ENCODE results near the gene NRN1L.
"Not testable (repeated sequence)": the region's sequence is repeated elsewhere in the genome, so short reads cannot be mapped to it uniquely, and the experiment has no call there.

The NRN1L gene

GRCh38 chr16:67861877-67862276, 22.8 kb upstream of the NRN1L start:
- DNase-seq = no peak

GRCh38 chr16:67862623-67863583, 21.8 kb upstream of the NRN1L start:
- DNase-seq = no peak

GRCh38 chr16:67864044-67864443, 20.6 kb upstream of the NRN1L start:
- DNase-seq = not testable (repeated sequence)

- no peak for DNase-seq
These were observed 20.1 kb upstream of the NRN1L start for GRCh38 chr16:67864594-67864993.

- DNase-seq = peak; percentile 23
These were observed 19.4 kb upstream of the NRN1L start for GRCh38 chr16:67865318-67865717.

- DNase-seq = no peak
These were observed 16.4 kb upstream of the NRN1L start for GRCh38 chr16:67868290-67868689.

GRCh38 chr16:67869653-67870052, 15.0 kb upstream of the NRN1L start:
- no peak for DNase-seq

- no peak for DNase-seq
These were observed 13.4 kb upstream of the NRN1L start for GRCh38 chr16:67871256-67871655.

GRCh38 chr16:67872131-67872630, 12.5 kb upstream of the NRN1L start:
- no peak for DNase-seq

- peak; percentile 90 for DNase-seq
These were observed 11.9 kb upstream of the NRN1L start, which contains the start of gene EDC4 for GRCh38 chr16:67872631-67873434. Gene EDC4, plus strand, starts transcription at chr16:67873052. Its CDS starts 210 bp downstream, at chr16:67873262.

- DNase-seq = peak; percentile 33
These were observed 11.0 kb upstream of the NRN1L start for GRCh38 chr16:67873435-67874370.

- DNase-seq = no peak
These were observed 10.3 kb upstream of the NRN1L start for GRCh38 chr16:67874372-67874771.

- DNase-seq = no peak
These were observed 7.6 kb upstream of the NRN1L start for GRCh38 chr16:67877064-67877463.

- DNase-seq = no peak
These were observed 6.5 kb upstream of the NRN1L start for GRCh38 chr16:67878232-67878631.

- no peak for DNase-seq
These were observed 5.8 kb upstream of the NRN1L start for GRCh38 chr16:67878846-67879245.

GRCh38 chr16:67879462-67879861, 5.2 kb upstream of the NRN1L start:
- DNase-seq = no peak

GRCh38 chr16:67879936-67880335, 4.7 kb upstream of the NRN1L start:
- no peak for DNase-seq

- no peak for DNase-seq
These were observed 4.1 kb upstream of the NRN1L start for GRCh38 chr16:67880584-67880983.

- DNase-seq = no peak
These were observed 3.0 kb upstream of the NRN1L start for GRCh38 chr16:67881621-67882161.

GRCh38 chr16:67882374-67883145, 2.1 kb upstream of the NRN1L start:
- DNase-seq = no peak

Measured in stimulated activated CD4-positive, alpha-beta T cell treated with anti-CD3 and anti-CD28 coated beads, Interleukin-15, amount 100 ng/mL, for 24 hours (primary cell).